ENCODE results near the gene MTREX. TPM values are rescaled to one million over a fixed set of nuclear protein-coding genes. Genes with fewer than 3 reads are reported as not detected.

Gene MTREX
- total RNA-seq, 1 experiment from 2014 or later, result 123 TPM

- Histone ChIP-seq H3K79me1 (ENCODE audit: insufficient read depth, low read depth, low read length, poor library complexity, severe bottlenecking) (no peaks in the 10 kb centered on the region), H3K23me2 (ENCODE audit: insufficient read length, low read depth, low read length, poor library complexity, severe bottlenecking) (no peaks in the 10 kb centered on the region), H3K9me3 (ENCODE audit: control insufficient read depth, low read depth, low read length) (no peaks in the 10 kb centered on the region), H3K9ac (ENCODE audit: extremely low read depth, insufficient read length, low read length) (no peak overlapping the region), H3K4me2 (ENCODE audit: insufficient read depth, insufficient read length, low read length) (no peak overlapping the region), H2BK120ac (ENCODE audit: low read depth, low read length, poor library complexity, severe bottlenecking) (no peak overlapping the region), H2AFZ (ENCODE audit: low read length) (no peak overlapping the region), H4K5ac (ENCODE audit: insufficient read length, low read depth, low read length) (no peak overlapping the region), H3K56ac (ENCODE audit: insufficient read length, low read depth, low read length) (no peak overlapping the region), H3K79me2 (ENCODE audit: insufficient read depth, low read length) (no peaks in the 10 kb centered on the region), H3K18ac (ENCODE audit: insufficient read length, low read depth, low read length) (no peak overlapping the region), H3K4me1 (ENCODE audit: insufficient read depth, low read length) (no peaks in the 10 kb centered on the region; the same call in 1 of the 2 replicates), H2BK20ac (ENCODE audit: low read depth, low read length, poor library complexity, severe bottlenecking) (no peak overlapping the region), H3K27me3 (ENCODE audit: insufficient read depth, low read length) (no peaks in the 10 kb centered on the region), H2AK5ac (ENCODE audit: insufficient read length, low read length) (no peak overlapping the region), H3K23ac (ENCODE audit: insufficient read length, low read depth, low read length) (no peak overlapping the region), H3K4ac (ENCODE audit: low read depth, low read length) (no peak overlapping the region), H4K20me1 (ENCODE audit: control insufficient read depth, insufficient read depth, insufficient read length) (no peaks in the 10 kb centered on the region), H2BK12ac (ENCODE audit: insufficient read length, low read depth, low read length) (no peak overlapping the region), H4K91ac (ENCODE audit: insufficient read length, low read depth, low read length) (no peak overlapping the region), H2BK5ac (ENCODE audit: insufficient read length, low read length) (no peak overlapping the region), H3K27ac (ENCODE audit: insufficient read length, low read depth, low read length) (no peak overlapping the region), H3T11ph (ENCODE audit: low read length) (no peak overlapping the region), H4K8ac (replicated peaks; ENCODE audit: insufficient read length, low read depth, low read length) (no peak overlapping the region), H2BK15ac (ENCODE audit: low read depth, low read length) (no peak overlapping the region), H3K14ac (ENCODE audit: insufficient read depth, low read length) (no peak overlapping the region)
- Mint-ChIP-seq H3K36me3 (ENCODE audit: insufficient read depth in 1 of 3, low read depth in 3 of 3) (peaks cover 37 to 66% (median 64%) of the 10 kb centered on the region in 3 experiments), H3K9me3 (peaks cover 5 to 8% of the 10 kb centered on the region in 2 experiments; a peak in 3 of 5 replicates), H3K4me1 (peaks cover 10 to 14% of the 10 kb centered on the region in 2 experiments; a peak in 3 of 4 replicates), H3K27me3 (ENCODE audit: low read depth) (no peaks in the 10 kb centered on the region), H3K4me3 (no peak overlapping the region), H3K27ac (no peak overlapping the region)
- no peak for DNase-seq
- TF ChIP-seq, protein P1, sequence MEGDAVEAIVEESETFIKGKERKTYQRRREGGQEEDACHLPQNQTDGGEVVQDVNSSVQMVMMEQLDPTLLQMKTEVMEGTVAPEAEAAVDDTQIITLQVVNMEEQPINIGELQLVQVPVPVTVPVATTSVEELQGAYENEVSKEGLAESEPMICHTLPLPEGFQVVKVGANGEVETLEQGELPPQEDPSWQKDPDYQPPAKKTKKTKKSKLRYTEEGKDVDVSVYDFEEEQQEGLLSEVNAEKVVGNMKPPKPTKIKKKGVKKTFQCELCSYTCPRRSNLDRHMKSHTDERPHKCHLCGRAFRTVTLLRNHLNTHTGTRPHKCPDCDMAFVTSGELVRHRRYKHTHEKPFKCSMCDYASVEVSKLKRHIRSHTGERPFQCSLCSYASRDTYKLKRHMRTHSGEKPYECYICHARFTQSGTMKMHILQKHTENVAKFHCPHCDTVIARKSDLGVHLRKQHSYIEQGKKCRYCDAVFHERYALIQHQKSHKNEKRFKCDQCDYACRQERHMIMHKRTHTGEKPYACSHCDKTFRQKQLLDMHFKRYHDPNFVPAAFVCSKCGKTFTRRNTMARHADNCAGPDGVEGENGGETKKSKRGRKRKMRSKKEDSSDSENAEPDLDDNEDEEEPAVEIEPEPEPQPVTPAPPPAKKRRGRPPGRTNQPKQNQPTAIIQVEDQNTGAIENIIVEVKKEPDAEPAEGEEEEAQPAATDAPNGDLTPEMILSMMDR (conservative IDR thresholded peaks at IDR 0.05), result no peak
- WGBS (ENCODE audit: extremely low coverage, insufficient read length, low lambda C conversion rate), result no CpG with 5 or more reads among the region's 1 CpG
Observed at GRCh38 chr5:55386356-55386755, 78.6 kb downstream of the MTREX start.
